GM23248 (cell line): ENCODE results near the gene BUB1B. TPM values are rescaled to one million over a fixed set of nuclear protein-coding genes. Genes with fewer than 3 reads are reported as not detected.
A peak's percentile ranks its signal among the peaks of the same experiment; 100 is the strongest.

Experiments used
- DNase-seq: peaks from one replicate; pipeline ENCODE4 v3.0.0-alpha.2; 2015
- H2AFZ ChIP-seq: fragments of 200-600 bp; sonication (generic); 2 replicates; pipeline ENCODE4 v1.6.1; 2016; ENCODE audit warnings: antibody characterized with exemption
- H3F3A ChIP-seq: fragments of 200-600 bp; sonication (generic); 2 replicates; pipeline ENCODE4 v1.6.1; 2016; ENCODE audit warnings: mild to moderate bottlenecking, antibody characterized with exemption, mixed run types; ENCODE audit not compliant: insufficient read depth
- H3K27ac ChIP-seq: fragments of 200-600 bp; sonication (generic); 2 replicates; pipeline ENCODE4 v1.5.1; 2016; ENCODE audit warnings: mild to moderate bottlenecking
- H3K27me3 ChIP-seq: fragments of 200-600 bp; sonication (generic); replicated peaks from 2 replicates; pipeline ENCODE4 v1.6.1; 2016; ENCODE audit warnings: mild to moderate bottlenecking; ENCODE audit not compliant: insufficient read depth
- H3K36me3 ChIP-seq: fragments of 200-600 bp; sonication (generic); 2 replicates; pipeline ENCODE4 v1.6.1; 2016; ENCODE audit warnings: low read depth, mild to moderate bottlenecking
- H3K4me1 ChIP-seq: fragments of 200-600 bp; sonication (generic); 2 replicates; pipeline ENCODE4 v1.6.1; 2016; ENCODE audit warnings: mild to moderate bottlenecking; ENCODE audit not compliant: insufficient read depth
- H3K4me2 ChIP-seq: fragments of 200-600 bp; sonication (generic); one replicate; pipeline ENCODE4 v1.6.1; 2016; ENCODE audit warnings: mild to moderate bottlenecking; ENCODE audit not compliant: unreplicated experiment
- H3K4me3 ChIP-seq: fragments of 200-600 bp; sonication (generic); 2 replicates; pipeline ENCODE4 v1.5.1; 2016; ENCODE audit warnings: mild to moderate bottlenecking
- H3K79me2 ChIP-seq: fragments of 200-600 bp; sonication (generic); 2 replicates; pipeline ENCODE4 v1.6.1; 2016; ENCODE audit warnings: mild to moderate bottlenecking; ENCODE audit not compliant: insufficient read depth
- H3K9ac ChIP-seq: fragments of 200-600 bp; sonication (generic); 2 replicates; pipeline ENCODE4 v1.6.1; 2016; ENCODE audit warnings: mild to moderate bottlenecking
- H3K9me2 ChIP-seq: fragments of 200-600 bp; sonication (generic); 2 replicates; pipeline ENCODE4 v1.6.1; 2016; ENCODE audit warnings: mixed run types, mild to moderate bottlenecking, moderate library complexity; ENCODE audit not compliant: insufficient read depth
- H3K9me3 ChIP-seq: fragments of 200-600 bp; sonication (generic); one replicate; pipeline ENCODE4 v1.6.1; 2017; ENCODE audit warnings: low read depth
- H4K20me1 ChIP-seq: fragments of 200-600 bp; sonication (generic); 2 replicates; pipeline ENCODE4 v1.6.0; 2016; ENCODE audit not compliant: insufficient read depth
- EZH2 ChIP-seq: fragments of 200-600 bp; sonication (generic); IDR thresholded peaks from 2 replicates; pipeline ENCODE4 v1.6.1; 2018; ENCODE audit warnings: antibody characterized with exemption, mild to moderate bottlenecking; ENCODE audit not compliant: insufficient read depth, poor library complexity, severe bottlenecking
- EZH2phosphoT487 ChIP-seq: fragments of 200-600 bp; sonication (generic); IDR thresholded peaks from 2 replicates; pipeline ENCODE4 v1.6.1; 2018; ENCODE audit warnings: antibody characterized with exemption, moderate library complexity, mild to moderate bottlenecking, low read depth; ENCODE audit not compliant: insufficient read depth
- WGBS, 2 experiments: methylation state at CpG; one replicate each; pipeline ENCODE4 v1.1.6; 2015 to 2017; ENCODE audit warnings: low lambda C conversion rate in 2 of 2, low coverage in 1 of 2; ENCODE audit errors: missing lambda C conversion rate in 2 of 2; 5-methylcytosine and 5-hydroxymethylcytosine counted together
- in situ Hi-C: fragments of 300-500 bp; cut with MboI; formaldehyde crosslinking; loops from 2 replicates; pipeline ENCODE4 v1.15.0; 2020
- polyA plus RNA-seq: library from polyadenylated mRNA; unstranded; fragments of >200 nt; fragmentation: Nextera tagmentation; extraction: Ambion mirVana; gene quantifications from 2 replicates; pipeline ENCODE4 v1.2.1, GENCODE V29; 2016
- total RNA-seq: library from RNA; depleted of rRNA; stranded (reverse); fragments of >200 nt; shearing (Covaris generic); gene quantifications from 2 replicates; pipeline ENCODE4 v1.2.3, GENCODE V29; 2014

Gene BUB1B
- total and polyA plus RNA-seq, 2 experiments from 2014 or later = 9.4 to 10.2 TPM

DNA sequence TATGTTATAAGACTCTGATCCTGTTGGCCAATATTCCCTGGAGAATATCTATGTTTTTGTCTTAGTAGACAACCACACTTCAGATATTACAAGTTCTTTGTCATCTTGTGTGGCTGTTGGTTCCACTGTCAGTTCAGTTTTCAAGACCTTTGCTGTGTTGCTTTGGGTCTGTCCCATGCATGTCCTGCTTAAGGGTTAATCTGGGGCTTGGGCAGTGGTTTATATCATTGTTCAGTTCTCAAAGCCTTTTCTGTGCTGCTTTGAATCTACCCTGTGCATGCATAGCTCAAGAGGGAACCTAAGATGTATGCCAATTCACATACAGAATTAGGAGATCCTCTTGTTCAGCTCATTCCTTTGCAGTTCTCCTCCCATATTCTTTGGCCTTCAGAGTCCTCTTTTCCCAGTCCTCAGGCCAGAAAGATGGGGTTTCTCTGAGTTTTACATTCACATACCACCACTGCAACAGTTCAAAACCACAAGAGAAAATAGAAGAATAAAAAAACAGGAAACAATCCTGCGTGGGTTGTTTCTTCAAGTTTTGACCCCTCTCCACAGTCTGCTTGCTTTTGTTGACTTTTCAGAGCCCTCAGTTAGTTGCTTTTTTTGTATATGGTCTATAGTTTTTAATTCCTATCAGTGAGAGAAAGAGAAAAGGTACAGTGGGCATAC is 21.6 kb downstream of the BUB1B start:
- H3K9ac ChIP-seq = no peak overlapping the region
- TF ChIP-seq EZH2 = no peak
- TF ChIP-seq EZH2phosphoT487 = no peak
- H3K4me3 ChIP-seq = no peak overlapping the region
- H3K9me3 ChIP-seq = no peaks in the 10 kb centered on the region
- H3K9me2 ChIP-seq = no peaks in the 10 kb centered on the region
- H3K4me1 ChIP-seq = no peaks in the 10 kb centered on the region
- 97 to 100% methylated on average over 1 of the region's 1 CpG for WGBS, 2 experiments
- no peaks in the 10 kb centered on the region; the same call in 1 of the 2 replicates for H3K79me2 ChIP-seq
- in situ Hi-C loops = no loop called here
- H4K20me1 ChIP-seq = no peaks in the 10 kb centered on the region
- H3K4me2 ChIP-seq = no peak overlapping the region
- DNase-seq = no peak
- H3K36me3 ChIP-seq = no peaks in the 10 kb centered on the region
- H3K27me3 ChIP-seq = no peaks in the 10 kb centered on the region
- no peaks in the 10 kb centered on the region for H3F3A ChIP-seq
- no peak overlapping the region for H2AFZ ChIP-seq
- no peak overlapping the region for H3K27ac ChIP-seq

DNA sequence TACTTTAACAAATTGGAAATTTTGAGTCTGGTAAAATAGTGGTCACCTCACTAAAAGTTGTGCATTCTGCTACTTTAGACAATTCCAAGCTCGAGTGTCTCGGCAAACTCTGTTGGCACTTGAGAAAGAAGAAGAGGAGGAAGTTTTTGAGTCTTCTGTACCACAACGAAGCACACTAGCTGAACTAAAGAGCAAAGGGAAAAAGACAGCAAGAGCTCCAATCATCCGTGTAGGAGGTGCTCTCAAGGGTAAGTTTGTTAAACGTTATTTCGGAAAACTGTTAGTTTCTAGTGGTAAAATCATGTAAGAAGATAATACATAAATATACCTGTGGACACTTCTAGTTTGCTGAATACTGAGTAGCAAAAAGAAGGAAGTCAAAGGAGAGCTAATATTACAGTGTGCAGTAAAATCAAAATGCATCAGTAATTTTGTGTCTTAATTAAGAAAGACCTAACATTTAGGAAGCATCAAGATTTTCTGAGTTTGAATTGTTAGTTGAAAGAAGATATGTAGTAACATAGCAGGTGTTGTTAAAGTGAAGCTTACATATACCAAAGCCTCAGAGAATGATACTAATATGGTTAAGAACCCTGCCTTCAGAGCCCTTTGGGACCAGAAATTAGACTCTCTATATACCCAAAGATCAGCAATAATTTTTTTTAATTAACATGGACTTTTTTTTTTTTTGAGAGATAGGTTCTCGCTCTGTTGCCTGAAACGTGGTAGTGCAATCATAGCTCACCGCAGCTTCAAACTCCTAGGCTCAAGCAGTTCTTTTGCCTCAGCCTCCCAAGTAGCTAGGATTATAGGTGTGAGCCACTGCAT is 23.0 kb downstream of the BUB1B start:
- no peak overlapping the region for H3K9ac ChIP-seq
- WGBS, 2 experiments = 84 to 87% methylated on average over 9 of the region's 9 CpGs
- in situ Hi-C loops = no loop called here
- H3K4me2 ChIP-seq = no peak overlapping the region
- no peaks in the 10 kb centered on the region for H3K27me3 ChIP-seq
- no peaks in the 10 kb centered on the region for H3K9me2 ChIP-seq
- no peaks in the 10 kb centered on the region for H3K9me3 ChIP-seq
- no peak overlapping the region for H3K27ac ChIP-seq
- 0 out of 2 replicates have a peak overlapping the region, but pooled peaks have one; percentile 39 for H2AFZ ChIP-seq
- no peaks in the 10 kb centered on the region for H3K79me2 ChIP-seq
- H3F3A ChIP-seq = no peaks in the 10 kb centered on the region
- DNase-seq = no peak
- TF ChIP-seq EZH2phosphoT487 = no peak
- no peak for TF ChIP-seq EZH2
- H3K36me3 ChIP-seq = no peaks in the 10 kb centered on the region
- H3K4me1 ChIP-seq = no peaks in the 10 kb centered on the region
- H3K4me3 ChIP-seq = no peak overlapping the region
- H4K20me1 ChIP-seq = no peaks in the 10 kb centered on the region

DNA sequence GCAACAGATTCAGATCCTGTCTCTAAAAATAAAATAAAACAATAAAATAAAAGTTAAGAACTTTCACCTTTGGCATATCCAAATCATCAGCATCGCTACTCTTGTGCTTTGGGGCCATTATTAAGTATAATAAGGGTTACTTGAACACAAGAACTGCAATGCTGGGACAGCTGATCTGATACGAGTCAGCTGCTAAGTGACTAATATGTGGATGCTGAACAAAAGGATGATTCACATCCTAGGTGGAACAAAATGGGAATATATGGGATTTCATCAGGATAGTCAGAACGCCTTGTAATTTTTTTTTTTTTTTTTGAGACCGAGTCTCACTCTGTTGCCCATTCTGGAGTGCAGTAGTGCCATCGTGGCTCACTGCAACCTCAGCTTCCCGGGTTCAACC is 29.7 kb downstream of the BUB1B start:
- no peaks in the 10 kb centered on the region for H4K20me1 ChIP-seq
- no peaks in the 10 kb centered on the region for H3K36me3 ChIP-seq
- no peak overlapping the region for H3K4me2 ChIP-seq
- in situ Hi-C loops = no loop called here
- 0 out of 2 replicates have a peak, but pooled peaks cover 3% of the 10 kb centered on the region for H3K4me1 ChIP-seq
- no peaks in the 10 kb centered on the region for H3K9me2 ChIP-seq
- WGBS, 2 experiments = 61 to 65% methylated on average over 6 of the region's 6 CpGs
- peaks cover 14% of the 10 kb centered on the region; the same call in 1 of the 2 replicates for H3K79me2 ChIP-seq
- peak; percentile 79 for DNase-seq
- H3K4me3 ChIP-seq = no peak overlapping the region
- no peak overlapping the region for H3K27ac ChIP-seq
- no peak for TF ChIP-seq EZH2
- no peak for TF ChIP-seq EZH2phosphoT487
- H3F3A ChIP-seq = peaks cover 8% of the 10 kb centered on the region; the same call in 1 of the 2 replicates
- no peak overlapping the region for H2AFZ ChIP-seq
- no peaks in the 10 kb centered on the region for H3K9me3 ChIP-seq
- no peaks in the 10 kb centered on the region for H3K27me3 ChIP-seq
- no peak overlapping the region for H3K9ac ChIP-seq

DNA sequence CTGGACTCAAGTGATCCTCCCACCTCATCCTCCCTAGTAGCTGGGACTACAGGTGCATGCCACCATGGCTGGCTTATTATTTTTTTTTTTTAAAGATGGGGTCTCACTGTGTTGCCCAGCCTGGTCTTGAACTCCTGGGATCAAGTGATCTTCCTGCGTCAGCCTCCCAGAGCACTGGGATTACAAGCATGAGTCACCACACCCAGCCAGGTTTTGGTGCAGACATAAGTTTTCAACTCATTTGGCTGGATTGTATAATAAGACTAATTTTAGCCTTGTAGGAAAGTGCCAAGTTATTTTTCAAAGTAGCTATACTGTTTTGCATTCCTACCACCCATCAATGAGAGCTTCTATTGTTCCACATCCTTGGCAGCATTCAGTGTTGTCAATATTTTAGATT is 32.1 kb downstream of the BUB1B start:
- Histone ChIP-seq H3K9me3 (no peaks in the 10 kb centered on the region), H3K9ac (no peak overlapping the region), H3K27ac (no peak overlapping the region), H4K20me1 (no peaks in the 10 kb centered on the region), H3K79me2 (peaks cover 15% of the 10 kb centered on the region; the same call in 1 of the 2 replicates), H3K27me3 (no peaks in the 10 kb centered on the region), H2AFZ (no peak overlapping the region), H3F3A (peaks cover 8% of the 10 kb centered on the region; the same call in 1 of the 2 replicates), H3K4me1 (0 out of 2 replicates have a peak, but pooled peaks cover 3% of the 10 kb centered on the region), H3K4me3 (no peak overlapping the region), H3K4me2 (no peak overlapping the region), H3K9me2 (no peaks in the 10 kb centered on the region), H3K36me3 (no peaks in the 10 kb centered on the region)
- no peak for TF ChIP-seq EZH2
- no peak for TF ChIP-seq EZH2phosphoT487
- DNase-seq = peak; percentile 57
- in situ Hi-C loops = no loop called here
- WGBS, 2 experiments = 40 to 58% methylated on average over 1 of the region's 1 CpG
